ES-I3 (cell line): ENCODE results near the gene QRICH2.
"Not testable (repeated sequence)": the region's sequence is repeated elsewhere in the genome, so short reads cannot be mapped to it uniquely, and the experiment has no call there.

Experiments used
- H3K36me3 ChIP-seq: 2 replicates; pipeline ENCODE4 v1.6.1; 2013; ENCODE audit warnings: mild to moderate bottlenecking, low read length, control low read depth, moderate library complexity; ENCODE audit not compliant: insufficient read depth
- H3K4me1 ChIP-seq: 2 replicates; pipeline ENCODE4 v1.6.1; 2013; ENCODE audit warnings: mild to moderate bottlenecking, control low read depth, low read length; ENCODE audit not compliant: insufficient read depth
- H3K9ac ChIP-seq: 2 replicates; pipeline ENCODE4 v1.6.1; 2013; ENCODE audit warnings: low read depth, mild to moderate bottlenecking, low read length, moderate library complexity
- H3K9me3 ChIP-seq: 2 replicates; pipeline ENCODE4 v1.6.1; 2013; ENCODE audit warnings: mild to moderate bottlenecking, low read length, moderate library complexity; ENCODE audit not compliant: control insufficient read depth, insufficient read depth

QRICH2 gene

DNA sequence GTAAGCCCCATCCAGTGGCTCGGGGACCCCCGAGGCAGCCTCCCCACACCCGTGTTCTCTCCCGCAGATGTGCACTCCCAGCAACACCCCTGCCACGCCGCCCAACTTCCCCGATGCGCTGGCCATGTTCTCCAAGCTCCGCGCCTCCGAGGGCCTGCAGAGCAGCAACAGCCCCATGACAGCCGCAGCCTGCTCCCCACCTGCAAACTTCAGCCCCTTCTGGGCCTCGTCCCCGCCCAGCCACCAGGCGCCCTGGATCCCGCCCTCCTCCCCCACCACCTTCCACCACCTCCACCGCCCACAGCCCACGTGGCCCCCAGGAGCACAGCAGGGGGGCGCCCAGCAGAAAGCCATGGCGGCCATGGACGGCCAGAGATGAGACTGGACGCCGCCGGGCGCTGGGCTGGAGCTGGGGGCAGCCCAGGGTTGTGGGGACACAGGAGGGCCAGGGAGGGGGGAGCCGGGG is 37.9 kb downstream of the QRICH2 start:
- Histone ChIP-seq H3K9ac (no peak overlapping the region), H3K4me1 (peaks cover 18% of the 10 kb centered on the region), H3K9me3 (no peaks in the 10 kb centered on the region), H3K36me3 (no peaks in the 10 kb centered on the region)

- H3K36me3 ChIP-seq, result no peaks in the 10 kb centered on the region
- H3K9me3 ChIP-seq, result no peaks in the 10 kb centered on the region
- peaks cover 21% of the 10 kb centered on the region for H3K4me1 ChIP-seq
- H3K9ac ChIP-seq, result no peak overlapping the region
Measured at GRCh38 chr17:76268991-76269981, 38.8 kb downstream of the QRICH2 start.

- Histone ChIP-seq H3K4me1 (peaks cover 23% of the 10 kb centered on the region), H3K9ac (0 out of 2 replicates have a peak overlapping the region, but pooled peaks have one; percentile 0), H3K36me3 (no peaks in the 10 kb centered on the region), H3K9me3 (no peaks in the 10 kb centered on the region)
Measured at GRCh38 chr17:76268015-76268749, 39.9 kb downstream of the QRICH2 start.

GRCh38 chr17:76267581-76268001 is 40.5 kb downstream of the QRICH2 start:
- not testable (repeated sequence) for H3K36me3 ChIP-seq, H3K9ac ChIP-seq
- peaks cover 23% of the 10 kb centered on the region for H3K4me1 ChIP-seq

GRCh38 chr17:76267051-76267576 is 41.0 kb downstream of the QRICH2 start:
- H3K9ac ChIP-seq, result peak overlapping the region; percentile 66; the same call in 1 of the 2 replicates
- H3K36me3 ChIP-seq, result no peaks in the 10 kb centered on the region
- peaks cover 27% of the 10 kb centered on the region for H3K4me1 ChIP-seq
- no peaks in the 10 kb centered on the region for H3K9me3 ChIP-seq

More at GRCh38 chr17:76267581-76268001, 40.5 kb downstream of the QRICH2 start:
- H3K9me3 ChIP-seq, result not testable (repeated sequence)

GRCh38 chr17:76266244-76266938 is 41.7 kb downstream of the QRICH2 start:
- no peaks in the 10 kb centered on the region for H3K9me3 ChIP-seq
- H3K36me3 ChIP-seq, result no peaks in the 10 kb centered on the region
- H3K4me1 ChIP-seq, result peaks cover 34% of the 10 kb centered on the region
- H3K9ac ChIP-seq, result peak overlapping the region; percentile 66

GRCh38 chr17:76265624-76266243 is 42.3 kb downstream of the QRICH2 start:
- Histone ChIP-seq H3K9me3 (no peaks in the 10 kb centered on the region), H3K36me3 (no peaks in the 10 kb centered on the region), H3K4me1 (peaks cover 34% of the 10 kb centered on the region), H3K9ac (peak overlapping the region; percentile 66; the same call in 1 of the 2 replicates)

DNA sequence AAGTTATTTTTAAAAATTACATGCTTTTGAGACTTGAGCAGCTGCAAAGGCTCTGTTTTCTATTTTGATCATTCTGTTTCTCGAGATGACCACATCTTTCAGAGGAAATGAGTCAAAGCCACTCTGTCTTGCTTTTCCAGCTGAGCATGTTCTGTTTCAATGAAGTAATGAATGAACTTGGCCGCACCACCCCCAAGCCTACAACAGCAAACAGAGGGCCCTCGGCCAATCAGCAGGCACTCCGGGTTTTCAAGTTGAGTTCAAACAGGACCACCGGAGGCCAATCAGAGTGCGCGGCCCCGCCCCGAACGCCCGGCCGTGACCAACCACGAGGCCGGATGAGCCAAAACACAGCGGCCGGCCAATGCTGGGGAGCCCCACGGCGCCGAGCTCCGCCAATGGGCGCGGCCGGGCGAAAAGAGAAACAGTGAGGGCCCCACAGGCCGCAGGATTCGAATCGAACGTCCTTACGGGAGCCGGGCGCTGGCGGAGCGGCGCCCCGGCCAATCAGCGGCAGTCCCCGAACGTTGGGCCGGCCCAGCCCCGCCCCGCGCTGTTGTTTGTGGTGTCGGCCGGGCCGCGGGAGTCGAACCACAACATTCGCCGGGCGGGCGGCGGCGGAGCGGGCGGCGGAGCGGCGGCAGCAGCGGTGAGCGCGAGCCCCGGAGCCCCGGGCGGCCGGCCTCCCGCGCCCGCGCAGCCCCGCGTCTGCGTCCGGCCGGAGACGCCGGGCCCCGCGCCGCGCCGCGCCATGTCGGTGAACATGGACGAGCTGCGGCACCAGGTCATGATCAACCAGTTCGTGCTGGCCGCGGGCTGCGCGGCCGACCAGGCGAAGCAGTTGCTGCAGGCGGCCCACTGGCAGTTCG is 43.1 kb downstream of the QRICH2 start, which contains the start of gene UBALD2:
TSS of gene UBALD2 (plus strand) at position 594 of the 869 bp plus-strand sequence. CDS start at position 752, 158 bp downstream.
- no peaks in the 10 kb centered on the region for H3K9me3 ChIP-seq
- H3K9ac ChIP-seq, result peak within 1 kb of the TSS; percentile 66; the same call in 1 of the 2 replicates
- H3K36me3 ChIP-seq, result no peaks in the 10 kb centered on the region
- peaks cover 34% of the 10 kb centered on the region for H3K4me1 ChIP-seq

DNA sequence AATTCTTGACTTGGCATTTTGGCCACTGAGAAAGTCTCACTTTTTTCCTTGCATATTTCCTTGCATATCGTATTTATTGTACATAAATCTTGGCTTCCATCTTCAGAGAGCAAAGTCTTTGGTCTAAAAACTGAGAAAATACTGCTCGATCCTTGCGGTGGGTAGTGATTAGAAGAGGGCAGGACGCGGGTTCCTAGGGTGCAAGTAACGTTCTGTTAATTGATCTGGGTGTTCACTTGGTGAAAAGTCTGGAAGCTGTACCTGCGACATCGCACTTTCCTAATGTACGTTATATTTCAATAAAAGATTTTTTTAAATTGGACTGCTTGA is 43.7 kb downstream of the QRICH2 start:
- Histone ChIP-seq H3K4me1 (peaks cover 36% of the 10 kb centered on the region), H3K36me3 (no peaks in the 10 kb centered on the region), H3K9me3 (no peaks in the 10 kb centered on the region), H3K9ac (peak overlapping the region; percentile 24; the same call in 1 of the 2 replicates)

DNA sequence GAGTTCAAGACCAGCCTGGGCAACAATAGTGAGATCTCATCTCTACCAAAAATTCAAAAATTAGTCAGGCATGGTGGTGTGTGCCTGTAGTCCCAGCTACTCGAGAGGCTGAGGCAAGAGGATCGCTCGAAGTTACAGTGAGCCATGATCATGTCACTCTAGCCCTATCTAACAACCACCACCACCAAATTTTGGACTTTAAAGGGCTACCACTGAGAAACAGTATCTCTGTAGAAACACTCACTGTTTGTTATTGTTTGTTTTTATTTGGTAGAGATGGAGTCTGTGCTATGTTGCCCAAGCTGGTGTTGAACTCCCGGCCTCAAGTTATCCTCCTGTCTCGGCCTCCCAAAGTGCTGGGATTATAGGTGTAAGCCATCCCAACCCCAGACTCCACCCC is 44.2 kb downstream of the QRICH2 start:
- Histone ChIP-seq H3K9ac (no peak overlapping the region), H3K36me3 (no peaks in the 10 kb centered on the region), H3K9me3 (no peaks in the 10 kb centered on the region), H3K4me1 (peaks cover 32% of the 10 kb centered on the region)

GRCh38 chr17:76262732-76263344 is 45.2 kb downstream of the QRICH2 start:
- Histone ChIP-seq H3K4me1 (peaks cover 27% of the 10 kb centered on the region), H3K9me3 (no peaks in the 10 kb centered on the region), H3K9ac (no peak overlapping the region), H3K36me3 (no peaks in the 10 kb centered on the region)

DNA sequence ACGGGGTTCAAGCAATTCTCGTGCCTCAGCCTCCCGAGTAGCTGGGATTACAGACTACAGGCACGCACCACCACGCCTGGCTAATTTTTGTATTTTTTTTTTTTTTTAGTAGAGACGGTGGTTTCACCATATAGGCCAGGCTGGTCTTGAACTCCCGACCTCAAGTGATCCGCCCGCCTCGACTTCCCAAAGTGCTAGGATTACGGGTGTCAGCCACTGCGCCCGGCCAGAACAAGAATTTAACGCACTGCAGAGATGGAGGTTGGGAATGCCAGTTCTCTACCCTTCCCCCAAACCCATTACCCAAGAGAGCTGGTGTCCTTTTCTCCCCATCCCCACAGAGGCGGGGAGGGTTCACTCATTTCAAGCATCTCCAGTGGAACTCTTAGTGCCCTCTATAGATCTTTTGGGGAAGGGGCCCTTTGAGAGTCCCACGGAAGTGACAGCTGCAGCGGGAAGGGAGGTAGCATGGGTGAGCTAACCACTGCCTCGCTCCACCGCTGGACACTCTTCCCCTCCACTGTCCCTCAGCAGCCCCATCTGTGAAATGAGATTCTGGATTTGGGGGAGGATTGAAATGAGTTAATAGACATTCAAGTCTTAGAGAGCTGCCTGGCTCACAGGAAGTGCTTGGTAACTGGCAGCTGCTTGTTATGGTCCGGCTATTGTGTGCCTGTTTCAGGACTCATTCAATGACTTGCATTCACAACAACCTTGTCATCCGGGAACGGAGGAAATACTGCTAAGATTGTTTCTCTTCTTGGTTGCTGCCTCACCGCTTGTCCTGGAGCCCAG is 46.5 kb downstream of the QRICH2 start:
- Histone ChIP-seq H3K9me3 (no peaks in the 10 kb centered on the region), H3K36me3 (no peaks in the 10 kb centered on the region), H3K4me1 (peaks cover 20% of the 10 kb centered on the region), H3K9ac (no peak overlapping the region)
